ENCODE results near the gene IDH1. TPM values are rescaled to one million over a fixed set of nuclear protein-coding genes. Genes with fewer than 3 reads are reported as not detected.

IDH1 gene
- 53.6 and 63.7 TPM in 2 replicates for total RNA-seq (2014; rRNA removed; shearing (Covaris generic))
- polyA plus RNA-seq (2016; fragmentation: Nextera tagmentation; extraction: Ambion mirVana): 53.1 and 53.5 TPM in 2 replicates

- no peaks in the 10 kb centered on the region for H3K27me3 ChIP-seq (replicated peaks; ENCODE audit: insufficient read depth)
- H3K27ac ChIP-seq: peak within 1 kb of the TSS; percentile 59
- H3K9me3 ChIP-seq (ENCODE audit: low read depth): no peaks in the 10 kb centered on the region
- peak within 1 kb of the TSS; percentile 98 for H3K4me2 ChIP-seq (ENCODE audit: unreplicated experiment)
- no peaks in the 10 kb centered on the region for H4K20me1 ChIP-seq (ENCODE audit: insufficient read depth)
- WGBS, 2 experiments (ENCODE audit: low coverage in 1 of 2, low lambda C conversion rate in 2 of 2, missing lambda C conversion rate in 2 of 2): 0 to 1% methylated on average over 40 to 48 of the region's 48 CpGs
- TF ChIP-seq EZH2phosphoT487 (IDR thresholded peaks at IDR 0.05; ENCODE audit: insufficient read depth, low read depth) (no peak), EZH2 (IDR thresholded peaks at IDR 0.05; ENCODE audit: insufficient read depth, poor library complexity, severe bottlenecking) (no peak)
- peak within 1 kb of the TSS; percentile 98 for H2AFZ ChIP-seq
- peak; percentile 97 for DNase-seq
- no peaks in the 10 kb centered on the region for H3K36me3 ChIP-seq (ENCODE audit: low read depth)
- H3K4me3 ChIP-seq: peak within 1 kb of the TSS; percentile 97
- in situ Hi-C loops (cut with MboI): no loop called here
- H3K9ac ChIP-seq: peak within 1 kb of the TSS; percentile 74
- H3F3A ChIP-seq (ENCODE audit: insufficient read depth): peaks cover 16% of the 10 kb centered on the region
- no peaks in the 10 kb centered on the region for H3K9me2 ChIP-seq (ENCODE audit: insufficient read depth)
- peaks cover 15% of the 10 kb centered on the region for H3K4me1 ChIP-seq (ENCODE audit: insufficient read depth)
- H3K79me2 ChIP-seq (ENCODE audit: insufficient read depth): no peaks in the 10 kb centered on the region
Measured at GRCh38 chr2:208254871-208255556, at the start of gene IDH1. Gene IDH1, minus strand, starts transcription at chr2:208255071. Its CDS starts 3,520 bp downstream, at chr2:208251551.

DNA sequence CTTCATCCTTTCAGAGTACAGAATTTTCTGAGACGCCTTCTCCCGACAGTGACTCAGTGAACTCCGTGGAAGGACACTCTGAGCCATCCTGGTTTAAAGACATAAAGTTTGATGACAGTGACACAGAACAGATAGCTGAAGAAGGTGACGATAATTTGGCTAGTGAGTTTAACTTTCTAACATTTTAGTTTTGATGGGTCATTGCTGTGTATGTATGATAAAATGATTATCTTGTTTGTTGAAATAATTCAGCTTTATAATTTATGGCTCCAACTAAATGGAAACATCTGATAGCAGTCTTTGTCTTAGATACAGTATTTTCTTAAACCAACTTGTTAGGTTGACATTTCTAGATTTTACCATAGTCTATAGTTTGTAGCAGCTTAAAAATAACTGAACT is 49.3 kb upstream of the IDH1 start:
- H3K79me2 ChIP-seq (ENCODE audit: insufficient read depth): no peaks in the 10 kb centered on the region
- TF ChIP-seq EZH2phosphoT487 (IDR thresholded peaks at IDR 0.05; ENCODE audit: insufficient read depth, low read depth): no peak
- no peak for TF ChIP-seq EZH2 (IDR thresholded peaks at IDR 0.05; ENCODE audit: insufficient read depth, poor library complexity, severe bottlenecking)
- no peak overlapping the region for H3K4me3 ChIP-seq
- no peak overlapping the region for H2AFZ ChIP-seq
- H3K9ac ChIP-seq: no peak overlapping the region
- H3K36me3 ChIP-seq (ENCODE audit: low read depth): peaks cover 50% of the 10 kb centered on the region
- no peak overlapping the region for H3K4me2 ChIP-seq (ENCODE audit: unreplicated experiment)
- in situ Hi-C loops (cut with MboI): no loop called here
- H3K9me2 ChIP-seq (ENCODE audit: insufficient read depth): no peaks in the 10 kb centered on the region
- no peak overlapping the region for H3K27ac ChIP-seq
- H3K9me3 ChIP-seq (ENCODE audit: low read depth): no peaks in the 10 kb centered on the region
- no peak for DNase-seq
- peaks cover 20% of the 10 kb centered on the region; the same call in 1 of the 2 replicates for H3F3A ChIP-seq (ENCODE audit: insufficient read depth)
- H3K27me3 ChIP-seq (replicated peaks; ENCODE audit: insufficient read depth): no peaks in the 10 kb centered on the region
- H4K20me1 ChIP-seq (ENCODE audit: insufficient read depth): peaks cover 5% of the 10 kb centered on the region; the same call in 1 of the 2 replicates
- 90 to 91% methylated on average over 4 of the region's 4 CpGs for WGBS, 2 experiments (ENCODE audit: low coverage in 1 of 2, low lambda C conversion rate in 2 of 2, missing lambda C conversion rate in 2 of 2)
- peaks cover 7% of the 10 kb centered on the region; the same call in 1 of the 2 replicates for H3K4me1 ChIP-seq (ENCODE audit: insufficient read depth)

DNA sequence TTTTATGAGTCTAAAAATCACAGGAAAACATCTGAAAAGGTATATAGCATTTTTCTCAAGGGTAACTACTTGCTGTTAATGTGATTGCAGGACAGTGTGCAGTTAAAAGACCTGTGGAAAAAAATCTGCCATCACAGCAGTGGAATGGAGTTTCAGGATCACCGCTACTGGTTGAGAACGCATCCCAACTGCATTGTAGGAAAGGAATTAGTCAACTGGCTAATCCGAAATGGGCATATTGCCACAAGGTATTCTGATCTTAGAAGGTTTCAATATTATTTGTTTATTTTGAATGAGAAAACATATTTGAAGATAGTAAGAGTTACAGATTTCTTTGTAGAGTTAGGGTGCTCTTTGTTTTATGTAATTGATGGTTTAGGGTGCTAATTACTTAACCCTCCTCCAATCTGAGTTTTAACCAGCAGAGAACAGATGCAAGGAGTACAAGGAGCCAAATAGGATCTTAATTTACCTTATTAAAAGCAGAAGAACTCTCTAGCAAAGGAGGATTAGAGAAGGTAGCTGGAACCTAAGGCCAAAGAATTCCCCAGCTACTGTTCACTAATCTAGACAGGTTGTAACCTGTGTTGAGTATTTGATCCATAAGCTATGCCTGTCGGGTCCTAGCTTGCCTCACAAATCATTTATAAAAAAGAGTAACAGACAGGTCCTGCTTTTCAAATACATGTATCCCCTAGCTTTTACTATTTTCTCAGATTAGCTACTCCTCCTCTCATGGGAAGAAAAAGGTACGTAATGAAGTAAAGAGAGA is 46.2 kb upstream of the IDH1 start:
- peaks cover 56% of the 10 kb centered on the region for H3K36me3 ChIP-seq (ENCODE audit: low read depth)
- peaks cover 12% of the 10 kb centered on the region for H3K79me2 ChIP-seq (ENCODE audit: insufficient read depth)
- no peak overlapping the region for H3K4me3 ChIP-seq
- no peak for DNase-seq
- H4K20me1 ChIP-seq (ENCODE audit: insufficient read depth): no peaks in the 10 kb centered on the region
- H3F3A ChIP-seq (ENCODE audit: insufficient read depth): peaks cover 16% of the 10 kb centered on the region; the same call in 1 of the 2 replicates
- no peak overlapping the region for H2AFZ ChIP-seq
- H3K4me1 ChIP-seq (ENCODE audit: insufficient read depth): peaks cover 3% of the 10 kb centered on the region; the same call in 1 of the 2 replicates
- H3K27ac ChIP-seq: no peak overlapping the region
- no peak for TF ChIP-seq EZH2 (IDR thresholded peaks at IDR 0.05; ENCODE audit: insufficient read depth, poor library complexity, severe bottlenecking)
- TF ChIP-seq EZH2phosphoT487 (IDR thresholded peaks at IDR 0.05; ENCODE audit: insufficient read depth, low read depth): no peak
- in situ Hi-C loops (cut with MboI): no loop called here
- 98 to 100% methylated on average over 5 of the region's 5 CpGs for WGBS, 2 experiments (ENCODE audit: low coverage in 1 of 2, low lambda C conversion rate in 2 of 2, missing lambda C conversion rate in 2 of 2)
- H3K4me2 ChIP-seq (ENCODE audit: unreplicated experiment): no peak overlapping the region
- no peak overlapping the region for H3K9ac ChIP-seq
- no peaks in the 10 kb centered on the region for H3K27me3 ChIP-seq (replicated peaks; ENCODE audit: insufficient read depth)
- no peaks in the 10 kb centered on the region for H3K9me2 ChIP-seq (ENCODE audit: insufficient read depth)
- no peaks in the 10 kb centered on the region for H3K9me3 ChIP-seq (ENCODE audit: low read depth)

- Histone ChIP-seq H3K9me2 (ENCODE audit: insufficient read depth) (no peaks in the 10 kb centered on the region), H3K79me2 (ENCODE audit: insufficient read depth) (peaks cover 43% of the 10 kb centered on the region), H3K4me3 (no peak overlapping the region), H3K4me1 (ENCODE audit: insufficient read depth) (no peaks in the 10 kb centered on the region), H3K9ac (no peak overlapping the region), H3F3A (ENCODE audit: insufficient read depth) (no peaks in the 10 kb centered on the region), H4K20me1 (ENCODE audit: insufficient read depth) (no peaks in the 10 kb centered on the region), H2AFZ (no peak overlapping the region), H3K36me3 (ENCODE audit: low read depth) (peaks cover 48% of the 10 kb centered on the region), H3K9me3 (ENCODE audit: low read depth) (no peaks in the 10 kb centered on the region), H3K27ac (no peak overlapping the region), H3K27me3 (replicated peaks; ENCODE audit: insufficient read depth) (no peaks in the 10 kb centered on the region), H3K4me2 (ENCODE audit: unreplicated experiment) (no peak overlapping the region)
- WGBS, 2 experiments (ENCODE audit: low coverage in 1 of 2, low lambda C conversion rate in 2 of 2, missing lambda C conversion rate in 2 of 2): 95 to 100% methylated on average over 1 of the region's 1 CpG
- in situ Hi-C loops (cut with MboI): no loop called here
- DNase-seq: no peak
- TF ChIP-seq EZH2phosphoT487 (IDR thresholded peaks at IDR 0.05; ENCODE audit: insufficient read depth, low read depth) (no peak), EZH2 (IDR thresholded peaks at IDR 0.05; ENCODE audit: insufficient read depth, poor library complexity, severe bottlenecking) (no peak)
Measured at GRCh38 chr2:208297961-208298360, 43.1 kb upstream of the IDH1 start.
